ENCODE measurements around the gene METTL22.

Gene METTL22

GRCh38 chr16:8621572-8622314, at the start of gene METTL22:
Gene METTL22 (plus strand): TSS chr16:8621698. CDS start chr16:8625666, 3,968 bp downstream.
- peak; percentile 54 for DNase-seq (ENCODE audit: low read depth)

GRCh38 chr16:8572063-8572918, 49.2 kb upstream of the METTL22 start:
- no peak for DNase-seq (ENCODE audit: low read depth)

- DNase-seq (ENCODE audit: low read depth): no peak
Measured at GRCh38 chr16:8572919-8573724, 48.4 kb upstream of the METTL22 start.

GRCh38 chr16:8575399-8575798, 46.1 kb upstream of the METTL22 start:
- no peak for DNase-seq (ENCODE audit: low read depth)

- no peak for DNase-seq (ENCODE audit: low read depth)
Measured at GRCh38 chr16:8576141-8577004, 45.1 kb upstream of the METTL22 start.

- DNase-seq (ENCODE audit: low read depth): no peak
Measured at GRCh38 chr16:8577678-8578304, 43.7 kb upstream of the METTL22 start.

GRCh38 chr16:8579559-8579958, 41.9 kb upstream of the METTL22 start:
- no peak for DNase-seq (ENCODE audit: low read depth)

- DNase-seq (ENCODE audit: low read depth): no peak
Measured at GRCh38 chr16:8581831-8582580, 39.5 kb upstream of the METTL22 start.

- no peak for DNase-seq (ENCODE audit: low read depth)
Measured at GRCh38 chr16:8583199-8583598, 38.3 kb upstream of the METTL22 start.

GRCh38 chr16:8583732-8584131, 37.8 kb upstream of the METTL22 start:
- DNase-seq (ENCODE audit: low read depth): no peak

GRCh38 chr16:8585041-8585440, 36.5 kb upstream of the METTL22 start:
- DNase-seq (ENCODE audit: low read depth): no peak

GRCh38 chr16:8585857-8586256, 35.6 kb upstream of the METTL22 start:
- DNase-seq (ENCODE audit: low read depth): no peak

GRCh38 chr16:8587065-8587464, 34.4 kb upstream of the METTL22 start:
- no peak for DNase-seq (ENCODE audit: low read depth)

- no peak for DNase-seq (ENCODE audit: low read depth)
Measured at GRCh38 chr16:8588682-8589056, 32.8 kb upstream of the METTL22 start.

- no peak for DNase-seq (ENCODE audit: low read depth)
Measured at GRCh38 chr16:8589057-8589899, 32.2 kb upstream of the METTL22 start.

GRCh38 chr16:8589900-8590688, 31.4 kb upstream of the METTL22 start, which contains the start of gene TMEM114:
Gene TMEM114 (minus strand): TSS chr16:8590511. CDS start chr16:8589838, 673 bp downstream.
- DNase-seq (ENCODE audit: low read depth): no peak

- DNase-seq (ENCODE audit: low read depth): no peak
Measured at GRCh38 chr16:8590811-8591210, 30.7 kb upstream of the METTL22 start.

- DNase-seq (ENCODE audit: low read depth): no peak
Measured at GRCh38 chr16:8591451-8591850, 30.0 kb upstream of the METTL22 start.

Data from HS-5 (cell line).